Measurements from ENCODE around the gene MIA.
A peak's percentile ranks its signal among the peaks of the same experiment; 100 is the strongest.
"Not testable (repeated sequence)": the region's sequence is repeated elsewhere in the genome, so short reads cannot be mapped to it uniquely, and the experiment has no call there.

MIA gene

DNA sequence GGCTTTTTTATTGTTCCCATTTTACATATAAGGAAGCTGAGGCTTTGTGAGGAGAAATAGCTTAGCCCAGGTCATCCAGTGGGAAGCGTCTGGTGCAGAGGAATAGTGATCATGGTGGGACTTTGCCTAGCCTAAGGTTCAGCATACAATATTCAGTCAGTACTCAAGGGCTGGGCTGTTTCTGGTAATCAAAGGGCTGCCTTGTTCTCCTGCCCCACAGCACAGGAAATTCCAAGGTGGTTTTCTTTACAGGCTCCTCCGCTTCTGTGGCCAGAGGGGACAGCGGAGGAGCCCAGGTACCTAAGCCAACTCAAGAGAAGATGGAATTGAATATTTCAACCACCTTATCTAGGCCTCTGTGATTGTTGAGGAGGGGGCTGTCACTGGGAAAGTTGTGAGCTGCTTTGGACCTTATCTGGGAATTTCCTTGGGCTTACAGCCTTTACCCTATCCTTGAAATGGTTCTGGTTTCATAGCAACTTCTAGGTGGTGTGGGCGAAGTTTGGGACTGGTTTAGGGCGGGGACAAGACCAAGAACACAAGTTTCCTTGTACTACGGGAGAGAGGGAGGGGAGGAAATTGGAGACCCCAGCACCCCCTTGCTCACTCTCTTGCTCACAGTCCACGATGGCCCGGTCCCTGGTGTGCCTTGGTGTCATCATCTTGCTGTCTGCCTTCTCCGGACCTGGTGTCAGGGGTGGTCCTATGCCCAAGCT lies at the start of gene MIA:
TSS of gene MIA (plus strand) at position 606 of the 716 bp plus-strand sequence. CDS start at position 628, 22 bp downstream.
- no peak for DNase-seq (ENCODE audit: low spot score)

DNA sequence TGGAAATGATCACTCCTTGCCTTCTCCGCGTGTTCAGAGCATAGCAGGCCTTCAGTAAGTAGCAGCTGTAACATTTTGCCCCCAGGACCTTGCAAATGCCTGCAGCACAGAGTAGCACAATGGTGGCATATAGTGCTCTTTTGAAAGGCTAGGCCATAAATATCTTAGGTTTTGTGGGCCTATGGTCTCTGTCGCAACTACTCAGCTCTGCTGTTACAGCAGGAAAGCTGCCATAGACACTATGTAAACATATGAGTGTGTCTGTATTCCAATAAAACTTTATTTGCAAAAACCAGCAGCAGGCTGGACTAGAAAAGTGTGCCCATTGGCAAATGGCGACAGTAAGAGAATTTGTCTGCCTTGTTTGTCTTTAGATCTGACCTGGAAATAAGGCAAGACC lies 49.0 kb upstream of the MIA start:
- no peak for DNase-seq (ENCODE audit: low spot score)

DNA sequence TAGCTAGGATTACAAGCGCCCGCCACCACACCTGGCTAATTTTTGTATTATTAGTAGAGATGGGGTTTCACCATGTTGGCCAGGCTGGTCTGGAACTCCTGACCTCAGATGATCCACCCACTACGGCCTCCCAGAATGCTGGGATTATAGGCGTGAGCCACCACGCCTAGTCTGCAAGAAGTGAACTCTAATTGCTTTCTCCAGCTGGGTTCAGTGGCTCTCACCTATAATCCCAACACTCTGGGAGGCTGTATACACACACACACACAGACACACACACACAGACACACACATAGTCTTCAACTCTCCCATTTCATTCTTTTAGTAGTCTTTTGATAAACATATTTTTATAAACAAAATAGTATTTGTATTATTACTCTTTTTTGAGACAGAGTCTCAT lies 45.3 kb upstream of the MIA start:
- not testable (repeated sequence) for DNase-seq (ENCODE audit: low spot score)

DNA sequence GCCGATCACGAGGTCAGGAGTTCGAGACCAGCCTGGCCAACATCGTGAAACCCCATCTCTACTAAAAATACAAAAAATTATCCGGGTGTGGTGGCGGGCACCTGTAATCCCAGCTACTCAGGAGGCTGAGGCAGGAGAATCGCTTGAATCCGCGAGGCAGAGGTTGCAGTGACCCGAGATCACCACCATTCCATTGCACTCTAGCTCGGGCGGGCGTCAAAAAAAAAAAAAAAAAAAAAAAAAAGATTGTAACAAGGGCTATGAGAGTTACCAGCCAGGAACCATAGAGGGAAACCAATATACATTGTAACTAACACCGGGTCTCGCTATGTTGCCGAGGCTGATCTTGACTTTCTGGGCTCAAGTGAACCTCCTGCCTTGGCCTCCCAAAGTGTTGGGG lies 43.0 kb upstream of the MIA start:
- not testable (repeated sequence) for DNase-seq (ENCODE audit: low spot score)

DNA sequence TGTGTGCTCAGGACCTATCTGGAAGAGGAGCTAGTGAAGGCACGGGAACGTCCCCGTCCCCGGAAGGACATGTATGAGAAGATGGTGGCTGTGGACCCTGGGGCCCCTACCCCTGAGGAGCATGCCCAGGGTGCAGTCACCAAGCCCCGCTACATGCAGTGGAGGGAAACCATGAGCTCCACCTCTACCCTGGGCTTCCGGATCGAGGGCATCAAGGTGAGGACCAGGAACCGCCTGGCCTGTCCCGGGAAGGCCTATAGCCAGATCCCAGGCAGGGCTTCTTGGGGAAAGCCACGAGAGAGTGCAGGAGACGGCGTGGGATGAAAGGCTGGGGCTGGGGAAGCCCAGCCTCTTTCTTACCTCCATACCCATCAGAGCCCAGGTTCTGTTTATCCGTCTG lies 42.2 kb upstream of the MIA start:
- DNase-seq (ENCODE audit: low spot score) = no peak

DNA sequence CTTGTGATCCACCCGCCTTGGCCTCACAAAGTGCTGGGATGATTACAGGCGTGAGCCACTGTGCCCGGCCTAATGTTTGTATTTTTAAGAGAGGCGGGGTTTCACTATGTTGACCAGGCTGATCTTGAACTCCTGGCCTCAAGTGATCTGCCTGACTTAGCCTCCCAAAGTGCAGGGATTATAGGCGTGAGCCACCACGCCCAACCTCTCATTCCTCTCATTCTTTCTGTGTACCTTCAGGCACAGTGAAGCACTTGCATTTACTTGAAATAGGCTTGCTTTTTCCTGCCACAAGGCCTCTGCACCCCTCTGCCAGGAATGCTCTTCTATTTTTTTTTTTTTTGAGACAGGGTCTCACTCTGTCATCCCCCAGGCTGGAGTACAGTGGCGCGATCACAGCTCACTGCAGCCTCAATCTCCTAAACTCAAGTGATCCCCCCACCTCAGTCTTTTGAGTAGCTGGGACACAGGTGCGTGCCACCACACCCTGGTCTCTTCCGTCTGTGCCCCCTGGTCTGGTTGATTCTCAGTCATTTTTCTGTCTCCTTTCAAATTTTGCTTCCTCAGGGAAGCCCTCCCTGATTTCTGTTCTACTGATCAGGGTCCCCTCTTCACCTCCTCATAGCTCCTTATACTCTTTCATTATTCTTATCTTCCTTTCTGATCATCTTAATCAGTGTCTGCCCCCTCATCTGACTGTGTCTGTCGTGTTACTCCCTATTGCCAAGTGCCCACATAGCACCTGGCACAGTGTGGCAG lies 40.1 kb upstream of the MIA start:
- no peak for DNase-seq (ENCODE audit: low spot score)

DNA sequence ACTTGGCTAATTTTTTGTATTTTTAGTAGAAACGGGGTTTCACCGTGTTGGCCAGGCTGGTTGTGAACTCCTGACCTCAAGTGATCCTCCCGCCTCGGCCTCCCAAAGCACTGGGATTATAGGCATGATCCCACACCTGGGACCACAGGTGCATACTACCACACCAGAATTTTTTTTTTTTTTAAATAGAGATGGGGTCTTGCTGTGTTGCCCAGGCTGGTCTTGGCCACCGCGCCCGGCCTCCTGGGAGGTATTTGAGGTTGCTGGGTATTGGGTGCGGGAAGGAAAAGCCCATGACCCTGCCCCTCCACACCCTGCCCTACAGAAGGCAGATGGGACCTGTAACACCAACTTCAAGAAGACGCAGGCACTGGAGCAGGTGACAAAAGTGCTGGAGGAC lies 38.7 kb upstream of the MIA start:
- DNase-seq (ENCODE audit: low spot score) = no peak

DNA sequence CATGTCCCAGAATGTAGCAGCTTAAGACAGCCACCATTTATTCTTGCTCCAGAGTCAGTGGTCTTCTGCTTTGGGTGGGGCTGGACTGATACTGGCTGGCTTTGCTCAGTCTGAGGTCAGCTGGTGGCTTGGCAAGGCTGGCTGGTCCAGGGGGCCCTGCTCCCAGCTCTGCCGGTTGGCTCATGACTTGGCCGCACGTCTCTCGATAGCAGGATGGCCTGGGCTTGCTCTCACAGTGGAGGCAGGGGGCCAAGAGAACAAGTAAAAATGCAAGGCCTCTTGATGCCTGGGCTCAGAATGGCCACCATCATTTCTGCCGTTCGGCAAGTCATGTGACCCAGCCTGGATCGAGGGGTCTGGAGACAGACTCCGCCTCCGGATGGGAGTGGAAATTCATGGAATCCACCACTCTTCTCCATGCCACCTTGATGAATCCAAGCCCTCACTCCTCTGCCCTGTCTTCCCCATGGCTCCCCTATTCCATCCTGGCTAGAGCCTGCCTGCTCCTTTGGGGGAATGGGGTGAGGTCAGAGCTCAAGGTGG lies 38.1 kb upstream of the MIA start:
- DNase-seq (ENCODE audit: low spot score) = no peak

DNA sequence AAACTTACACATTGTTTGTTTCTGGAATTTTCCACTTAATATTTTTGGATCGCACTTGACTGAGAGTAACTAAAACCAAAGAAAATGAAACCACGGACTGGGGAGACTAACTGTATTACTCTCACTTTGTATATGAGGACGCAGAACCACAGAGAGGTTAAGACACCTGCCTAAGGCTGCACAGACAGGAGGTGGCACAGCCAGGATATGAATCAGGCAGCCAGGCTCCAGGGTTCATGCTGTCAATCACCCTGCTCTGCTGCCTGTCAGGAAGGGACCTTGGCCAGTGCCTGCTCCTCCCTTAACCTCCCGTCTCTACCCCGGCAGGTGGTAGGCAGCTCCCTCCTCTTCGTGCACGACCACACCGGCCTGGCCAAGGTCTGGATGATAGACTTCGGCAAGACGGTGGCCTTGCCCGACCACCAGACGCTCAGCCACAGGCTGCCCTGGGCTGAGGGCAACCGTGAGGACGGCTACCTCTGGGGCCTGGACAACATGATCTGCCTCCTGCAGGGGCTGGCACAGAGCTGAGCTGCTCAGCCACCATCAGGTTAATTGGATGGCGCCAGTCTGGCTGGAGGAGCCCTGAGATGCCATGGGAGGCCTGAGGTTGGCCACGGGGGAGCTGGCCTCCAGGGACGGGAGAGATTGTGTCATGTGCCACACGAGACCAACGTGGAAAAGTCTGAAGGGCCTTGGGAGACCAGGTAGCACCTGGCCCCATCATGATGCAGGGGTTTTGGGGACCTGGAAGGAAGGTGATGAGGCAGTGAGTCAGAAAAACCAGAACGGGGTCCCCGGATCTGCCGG lies 36.1 kb upstream of the MIA start:
- peak; percentile 43 for DNase-seq (ENCODE audit: low spot score)

DNA sequence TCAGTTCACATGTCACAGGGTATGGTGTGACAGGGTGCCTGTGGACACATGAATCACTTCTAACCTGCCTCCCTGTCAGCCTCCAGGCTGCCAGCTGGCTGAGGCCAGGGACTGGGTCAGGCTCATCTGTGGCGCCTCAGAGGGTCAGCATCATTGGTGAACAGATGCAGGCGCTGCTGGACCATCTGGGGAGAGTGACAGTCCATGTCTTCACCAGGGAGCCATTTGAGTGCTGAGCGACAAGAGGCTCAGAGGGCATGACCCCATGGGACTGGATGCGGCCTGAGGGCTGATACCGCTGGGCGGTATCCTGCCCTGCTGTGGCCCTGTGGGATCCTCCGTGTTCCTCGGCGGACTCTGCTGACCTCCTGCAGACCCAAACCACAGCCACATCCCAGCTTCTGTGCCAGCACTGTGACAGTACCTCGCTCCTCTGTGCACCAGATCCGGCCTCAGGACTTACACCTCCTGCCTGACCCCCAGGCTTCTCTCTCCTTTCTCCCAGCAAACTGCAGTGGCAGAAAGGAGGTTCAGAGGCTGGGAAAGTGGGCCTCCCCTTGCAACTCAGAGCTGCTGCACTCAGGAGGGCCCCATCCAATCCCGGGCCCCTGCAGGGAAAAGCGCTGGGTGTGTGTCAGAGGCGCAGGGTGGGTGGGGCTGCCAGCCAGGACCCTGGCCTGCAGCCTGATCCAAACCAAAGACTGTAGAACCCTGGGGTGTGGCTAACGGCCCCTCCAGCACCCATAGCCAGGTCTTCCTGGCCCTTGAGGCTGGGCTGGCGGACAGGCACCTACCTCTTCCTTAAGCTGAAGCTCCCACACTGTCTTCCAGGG lies 35.2 kb upstream of the MIA start:
- no peak for DNase-seq (ENCODE audit: low spot score)

DNA sequence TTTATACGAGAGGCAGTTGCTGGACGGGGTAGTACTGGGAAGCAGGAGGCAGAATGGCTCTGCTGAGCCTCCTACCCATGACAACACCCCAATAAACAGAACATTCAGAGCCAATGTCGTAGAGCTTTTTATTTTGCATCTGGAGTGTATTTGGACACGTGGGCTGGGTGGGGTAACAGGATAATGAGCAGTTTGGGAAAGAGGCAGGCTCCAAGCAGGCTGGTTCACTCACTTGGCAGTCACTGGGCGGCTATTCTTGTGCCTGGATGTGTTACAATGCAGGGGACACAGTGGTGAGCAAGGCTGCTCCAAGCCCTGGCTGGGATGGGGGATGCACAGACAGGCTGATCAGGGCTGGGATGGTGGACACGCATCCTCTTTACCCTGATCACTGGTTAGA lies 34.6 kb upstream of the MIA start:
- no peak for DNase-seq (ENCODE audit: low spot score)

DNA sequence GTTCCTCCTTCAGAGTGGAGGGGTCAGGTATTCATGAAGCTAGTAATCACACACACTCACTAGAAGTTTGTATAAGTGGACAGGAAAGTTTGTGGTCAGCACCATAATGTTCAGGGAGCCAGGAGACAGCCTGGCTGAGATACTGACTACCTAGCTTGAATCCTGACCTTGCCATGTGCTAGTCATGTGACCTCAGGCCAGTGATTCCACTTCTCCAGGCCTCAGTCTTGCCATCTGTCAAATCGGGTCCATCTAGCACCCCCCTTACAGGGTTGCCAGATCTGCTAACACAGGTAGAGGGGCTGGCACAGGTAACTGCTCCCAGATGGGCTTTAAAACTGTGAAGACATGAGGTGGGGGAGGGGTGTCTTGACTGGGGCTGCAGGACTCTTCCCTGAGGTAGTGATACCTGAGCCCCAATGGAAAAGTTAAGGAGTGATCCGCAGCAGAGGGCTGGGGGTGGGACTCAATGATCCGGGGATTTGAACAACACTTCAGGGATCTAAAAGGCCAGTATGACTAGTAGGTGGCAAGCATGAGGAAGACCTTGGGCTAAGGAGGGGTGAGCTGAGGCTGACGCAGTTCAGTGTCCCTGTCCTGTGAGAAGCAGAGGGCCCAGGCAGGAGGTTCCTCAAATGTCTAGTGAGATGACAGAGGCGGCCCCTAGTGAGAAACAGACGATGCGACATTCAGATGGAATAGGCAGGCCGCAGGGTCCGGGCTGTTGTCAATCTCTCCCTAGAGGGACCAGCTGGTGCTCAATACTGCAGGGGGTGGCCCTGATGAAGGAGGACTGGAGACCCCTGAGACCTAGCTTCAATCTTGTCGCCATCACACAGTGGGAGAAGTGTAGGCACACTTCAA lies 33.6 kb upstream of the MIA start:
- no peak for DNase-seq (ENCODE audit: low spot score)

DNA sequence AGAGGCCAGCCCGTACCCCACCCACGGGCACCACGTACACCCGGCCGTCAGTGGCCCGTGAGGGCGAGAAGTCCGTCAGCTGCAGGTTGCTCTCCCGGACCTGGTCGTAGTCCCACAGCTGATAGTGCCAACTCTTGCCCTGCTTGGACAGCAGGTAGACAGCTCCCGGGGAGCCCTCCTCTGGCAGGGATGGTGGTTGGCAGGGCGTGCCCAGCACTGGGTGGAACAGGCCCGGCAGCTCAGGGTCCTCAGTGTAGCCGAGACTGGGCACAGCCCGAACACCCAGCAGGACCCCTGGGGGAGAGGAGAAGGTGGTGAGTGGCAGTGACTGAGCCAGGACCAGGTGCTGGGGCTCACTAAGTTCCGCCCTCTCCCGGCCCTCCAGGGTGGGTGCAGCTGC lies 32.8 kb upstream of the MIA start:
- DNase-seq (ENCODE audit: low spot score) = no peak

DNA sequence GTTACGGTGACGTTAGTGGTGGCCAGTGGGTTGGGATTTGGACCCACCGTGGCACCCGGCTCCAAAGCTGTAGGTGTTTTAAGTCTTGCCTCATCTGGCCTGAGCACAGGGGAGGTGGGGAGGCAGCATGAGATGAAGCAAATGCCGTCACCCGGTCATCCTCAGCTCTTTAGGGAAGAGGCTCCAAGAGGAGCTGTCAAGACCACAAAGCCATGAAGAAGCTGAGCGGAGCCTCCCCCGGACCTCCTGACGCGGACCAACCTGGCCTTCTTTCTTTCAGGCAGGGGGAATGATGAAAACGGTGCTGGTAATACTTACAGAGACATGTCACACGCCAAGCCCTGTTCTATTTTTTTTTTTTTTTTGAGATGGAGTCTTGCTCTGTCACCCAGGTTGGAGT lies 32.4 kb upstream of the MIA start:
- no peak for DNase-seq (ENCODE audit: low spot score)

DNA sequence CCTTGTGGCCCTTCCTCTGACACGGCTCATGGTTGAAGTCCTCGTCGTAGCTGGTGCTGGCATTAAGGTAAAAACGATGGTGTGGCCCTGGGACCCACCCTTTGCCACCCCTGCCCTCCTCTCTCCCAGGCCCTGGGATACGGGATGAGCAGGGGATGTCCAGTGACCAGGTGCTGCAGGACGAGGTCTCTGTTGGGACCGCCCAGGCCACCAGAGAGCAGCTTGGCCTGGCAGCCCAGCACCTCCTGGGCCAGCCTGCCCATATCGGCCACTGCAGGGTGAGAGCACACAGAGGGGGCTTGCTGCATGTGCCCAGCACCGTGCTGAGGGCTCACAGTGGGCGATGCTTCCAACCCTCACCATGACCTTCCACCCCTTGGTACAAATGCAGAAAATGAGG lies 31.4 kb upstream of the MIA start:
- DNase-seq (ENCODE audit: low spot score) = no peak

DNA sequence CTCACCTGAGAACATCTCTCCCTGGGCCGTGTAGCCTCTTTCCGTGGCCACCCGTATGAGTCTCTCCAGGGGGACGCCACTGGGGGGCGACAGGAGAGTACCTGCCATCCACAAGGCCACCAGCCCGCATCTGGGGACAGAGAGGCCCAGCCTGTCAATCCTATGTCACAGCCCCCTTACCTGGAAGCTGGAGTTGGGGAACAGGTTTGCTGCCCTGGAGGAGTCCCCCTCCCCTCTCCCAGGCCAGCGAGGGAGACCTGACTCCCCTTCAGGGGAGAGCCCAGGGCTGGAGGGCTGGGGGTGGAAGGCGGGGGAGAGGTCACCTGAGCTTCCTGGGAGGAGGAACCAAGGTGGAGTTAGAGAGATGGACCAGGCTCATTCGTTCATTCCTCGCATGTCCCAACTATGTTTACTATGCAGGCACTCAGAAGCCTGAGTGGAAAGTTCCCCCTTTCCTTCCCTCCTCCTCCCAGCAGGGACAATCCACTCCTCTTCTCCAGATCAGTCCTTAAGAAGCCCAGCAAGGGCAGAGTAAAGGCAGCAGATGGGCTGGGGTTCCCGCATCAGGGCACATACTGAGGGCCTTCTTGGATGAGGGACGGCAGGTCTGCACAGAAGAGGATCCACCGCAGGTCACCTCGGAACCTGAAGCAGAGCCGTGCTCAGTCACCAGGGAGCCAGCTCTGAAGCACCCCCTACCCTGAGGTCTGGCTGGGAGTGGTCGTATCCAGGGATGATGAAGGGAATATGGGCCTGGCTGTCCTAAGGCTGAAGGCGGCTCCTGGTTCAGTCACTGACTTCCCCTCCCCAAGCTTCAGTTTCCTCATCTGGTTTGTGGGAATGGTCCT lies 30.5 kb upstream of the MIA start:
- no peak for DNase-seq (ENCODE audit: low spot score)

DNA sequence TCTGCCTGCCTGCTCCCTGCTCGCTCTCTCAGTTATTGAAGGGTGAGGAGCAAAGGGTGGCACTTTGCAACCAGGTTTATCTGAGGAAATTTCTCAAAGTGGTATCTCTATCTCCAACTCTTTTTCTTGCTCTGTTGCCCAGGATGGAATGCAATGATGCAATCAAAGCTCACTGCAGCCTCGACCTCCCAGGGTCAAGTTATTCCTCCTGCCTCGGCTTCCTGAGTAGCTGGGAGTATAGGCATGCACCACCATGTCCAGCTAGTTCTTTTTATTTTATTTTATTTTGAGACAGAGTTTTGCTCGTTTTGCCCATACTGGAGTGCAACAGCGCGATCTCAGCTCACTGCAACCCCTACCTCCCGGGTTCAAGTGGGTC lies 29.9 kb upstream of the MIA start:
- no peak for DNase-seq (ENCODE audit: low spot score)

DNA sequence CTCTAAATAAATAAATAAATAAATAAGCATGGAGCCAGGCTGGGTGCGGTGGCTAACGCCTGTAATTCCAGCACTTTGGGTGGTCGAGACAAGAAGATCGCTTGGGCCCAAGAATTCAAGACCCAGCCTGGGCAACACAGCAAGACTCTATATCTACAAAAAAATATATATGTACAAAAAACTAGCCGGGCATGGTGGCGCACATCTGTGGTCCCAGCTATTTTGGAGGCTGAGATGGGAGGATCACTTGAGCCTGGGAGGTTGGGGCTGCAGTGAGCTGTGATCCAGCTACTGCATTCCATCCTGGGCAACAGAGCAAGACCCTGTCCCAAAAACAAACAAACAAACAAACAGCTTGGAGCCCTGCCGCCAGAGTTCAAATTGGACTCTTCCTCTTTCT lies 27.8 kb upstream of the MIA start:
- no peak for DNase-seq (ENCODE audit: low spot score)

DNA sequence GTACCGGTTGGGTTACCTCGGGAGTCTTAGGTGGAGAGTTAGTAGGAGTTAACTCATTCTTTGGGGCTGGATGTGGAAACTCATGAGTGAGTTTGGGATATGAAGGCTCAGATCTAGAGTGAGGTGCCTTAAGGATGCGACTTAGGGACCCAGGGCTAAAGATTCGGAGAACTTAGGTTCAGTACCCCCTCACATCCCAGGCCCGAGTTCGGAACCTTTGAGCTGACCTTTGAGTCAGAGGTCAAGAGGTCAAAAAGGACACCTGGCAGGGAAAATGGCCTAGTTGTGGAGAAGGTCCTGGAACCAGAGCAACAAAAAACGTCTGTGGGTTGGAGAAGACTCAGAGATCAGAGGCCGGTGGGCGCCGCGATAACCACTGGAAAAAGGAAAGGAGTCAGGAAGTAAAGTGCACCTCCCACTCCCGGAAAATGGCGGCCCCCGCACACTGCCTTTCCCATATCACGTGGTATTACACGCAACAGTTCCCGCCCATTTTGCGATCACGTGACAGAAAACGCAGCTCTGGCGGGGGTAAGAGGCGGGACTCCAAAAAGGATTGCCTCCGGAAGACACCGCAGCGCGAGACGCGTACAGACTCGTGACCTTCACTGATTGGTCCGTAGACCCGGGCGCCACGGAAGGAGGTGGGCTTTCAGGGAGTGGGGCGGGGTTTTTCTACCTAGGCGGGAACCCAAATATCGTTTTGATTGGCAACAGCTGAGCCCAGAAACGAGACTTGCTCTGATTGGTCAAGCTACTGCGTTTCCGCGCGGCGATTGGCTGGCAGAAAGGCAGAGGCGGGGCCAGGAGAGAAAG lies 25.1 kb upstream of the MIA start, which contains the start of gene ACTMAP:
TSS of gene ACTMAP (minus strand) at position 420 of the 816 bp plus-strand sequence. CDS start 674 bp downstream, outside the sequence.
- peak; percentile 97 for DNase-seq (ENCODE audit: low spot score)

All from D341Med (cell line).